Measurements from ENCODE around the gene SRD5A3. TPM values are rescaled to one million over a fixed set of nuclear protein-coding genes. Genes with fewer than 3 reads are reported as not detected.

The SRD5A3 gene
- total and polyA plus RNA-seq, 9 of the 15 experiments (the other 6 are each of a cell fraction or from before 2014, with no cell fraction given), result 2.5 to 37.0 (median 13.3) TPM

- no peak for TF ChIP-seq RREB1 (CRISPR knock-in tag; IDR thresholded peaks at IDR 0.05)
- TF ChIP-seq ZNF316 (IDR thresholded peaks at IDR 0.05), result peak; percentile 29; the same call in 1 of the 2 replicates
- no peak for TF ChIP-seq POLR2AphosphoS2 (IDR thresholded peaks at IDR 0.05; ENCODE audit: low read length)
- TF ChIP-seq PCBP1 (IDR thresholded peaks at IDR 0.05; ENCODE audit: low read depth, low read length, poor library complexity, severe bottlenecking), result peak; percentile 26
- TF ChIP-seq TAF15 (IDR thresholded peaks at IDR 0.05; ENCODE audit: low read depth, low read length), result no peak
- no peak for TF ChIP-seq TSC22D4 (tag; IDR thresholded peaks at IDR 0.05)
- TF ChIP-seq LARP7 (IDR thresholded peaks at IDR 0.05), result no peak
- no peak for TF ChIP-seq ZFP36 (IDR thresholded peaks at IDR 0.05; ENCODE audit: low read depth, low read length, partially characterized antibody)
- peak; percentile 70 to 96; a peak in 3 of 4 replicates for TF ChIP-seq NONO (IDR thresholded peaks at IDR 0.05; ENCODE audit: low read depth in 2 of 2, low read length in 1 of 2)
- no peak for TF ChIP-seq ZNF347 (CRISPR knock-in tag; IDR thresholded peaks at IDR 0.05; ENCODE audit: low read depth)
- TF ChIP-seq FOXP1 (CRISPR knock-in tag; IDR thresholded peaks at IDR 0.05), result peak; percentile 91
- no peak for TF ChIP-seq ADNP (tag; IDR thresholded peaks at IDR 0.05)
- no peak for TF ChIP-seq SRSF3 (IDR thresholded peaks at IDR 0.05; ENCODE audit: insufficient read depth, low read length)
- TF ChIP-seq THRB (CRISPR knock-in tag; conservative IDR thresholded peaks at IDR 0.05), result no peak
- no peak for TF ChIP-seq ZHX1 (conservative IDR thresholded peaks at IDR 0.05; ENCODE audit: low read length)
Measured at GRCh38 chr4:55345980-55346850, at the start of gene SRD5A3 (continued).
